BLaER1 (cell line): ENCODE results near the gene C11orf21.
A peak's percentile ranks its signal among the peaks of the same experiment; 100 is the strongest.

ENCODE experiments used
- H3K27ac ChIP-seq: shearing (Covaris generic); formaldehyde crosslinking; 2 replicates; pipeline ENCODE4 v1.8.1; 2022
- H3K27me3 ChIP-seq: shearing (Covaris generic); formaldehyde crosslinking; 2 replicates; pipeline ENCODE4 v1.8.1; 2022
- H3K36me3 ChIP-seq: shearing (Covaris generic); formaldehyde crosslinking; 2 replicates; pipeline ENCODE4 v1.8.1; 2022
- H3K4me1 ChIP-seq: shearing (Covaris generic); formaldehyde crosslinking; 2 replicates; pipeline ENCODE4 v1.8.1; 2022
- H3K4me2 ChIP-seq: shearing (Covaris generic); formaldehyde crosslinking; 2 replicates; pipeline ENCODE4 v1.8.1; 2022
- H3K4me3 ChIP-seq: shearing (Covaris generic); formaldehyde crosslinking; 2 replicates; pipeline ENCODE4 v1.8.1; 2022
- H3K9ac ChIP-seq: shearing (Covaris generic); formaldehyde crosslinking; 2 replicates; pipeline ENCODE4 v1.8.1; 2022
- H3K9me3 ChIP-seq: shearing (Covaris generic); formaldehyde crosslinking; 2 replicates; pipeline ENCODE4 v1.8.1; 2022
- H4K20me1 ChIP-seq: shearing (Covaris generic); formaldehyde crosslinking; 2 replicates; pipeline ENCODE4 v1.8.1; 2022
- Cebpa-rat ChIP-seq: shearing (Covaris generic); IDR thresholded peaks from 2 replicates; pipeline ENCODE4 v1.8.1; 2022

Gene C11orf21

GRCh38 chr11:2319791-2320472 lies 18.2 kb upstream of the C11orf21 start:
- no peak for TF ChIP-seq Cebpa-rat
- Histone ChIP-seq H3K9me3 (peaks cover 17% of the 10 kb centered on the region), H3K9ac (no peak overlapping the region), H4K20me1 (no peaks in the 10 kb centered on the region), H3K27me3 (no peaks in the 10 kb centered on the region), H3K36me3 (no peaks in the 10 kb centered on the region), H3K4me2 (no peak overlapping the region), H3K27ac (no peak overlapping the region), H3K4me1 (peaks cover 39% of the 10 kb centered on the region), H3K4me3 (no peak overlapping the region)

- peaks cover 17% of the 10 kb centered on the region for H3K9me3 ChIP-seq
- no peaks in the 10 kb centered on the region for H3K27me3 ChIP-seq
- no peak overlapping the region for H3K9ac ChIP-seq
- no peak overlapping the region for H3K4me3 ChIP-seq
- H3K27ac ChIP-seq = no peak overlapping the region
- TF ChIP-seq Cebpa-rat = no peak
- H4K20me1 ChIP-seq = no peaks in the 10 kb centered on the region
- no peak overlapping the region for H3K4me2 ChIP-seq
- no peaks in the 10 kb centered on the region for H3K36me3 ChIP-seq
- peaks cover 51% of the 10 kb centered on the region for H3K4me1 ChIP-seq
These were observed 17.0 kb upstream of the C11orf21 start for GRCh38 chr11:2318707-2319106.

GRCh38 chr11:2318123-2318522 lies 16.4 kb upstream of the C11orf21 start:
- no peaks in the 10 kb centered on the region for H3K27me3 ChIP-seq
- no peak overlapping the region for H3K27ac ChIP-seq
- H3K9ac ChIP-seq = no peak overlapping the region
- H3K36me3 ChIP-seq = no peaks in the 10 kb centered on the region
- no peaks in the 10 kb centered on the region for H4K20me1 ChIP-seq
- TF ChIP-seq Cebpa-rat = no peak
- H3K4me2 ChIP-seq = no peak overlapping the region
- H3K4me1 ChIP-seq = peaks cover 57% of the 10 kb centered on the region
- no peak overlapping the region for H3K4me3 ChIP-seq
- H3K9me3 ChIP-seq = peaks cover 16% of the 10 kb centered on the region

- Histone ChIP-seq H3K9me3 (peaks cover 10% of the 10 kb centered on the region), H3K27me3 (no peaks in the 10 kb centered on the region), H4K20me1 (no peaks in the 10 kb centered on the region), H3K4me1 (peaks cover 59% of the 10 kb centered on the region), H3K36me3 (no peaks in the 10 kb centered on the region), H3K27ac (peak overlapping the region; percentile 42; the same call in 1 of the 2 replicates), H3K4me2 (peak overlapping the region; percentile 98), H3K4me3 (no peak overlapping the region), H3K9ac (no peak overlapping the region)
- no peak for TF ChIP-seq Cebpa-rat
These were observed 15.8 kb upstream of the C11orf21 start for GRCh38 chr11:2317354-2318050.

GRCh38 chr11:2316963-2317244 lies 15.2 kb upstream of the C11orf21 start:
- peak overlapping the region; percentile 42 for H3K27ac ChIP-seq
- H3K36me3 ChIP-seq = no peaks in the 10 kb centered on the region
- TF ChIP-seq Cebpa-rat = no peak
- peaks cover 8% of the 10 kb centered on the region for H3K9me3 ChIP-seq
- H3K9ac ChIP-seq = no peak overlapping the region
- H4K20me1 ChIP-seq = no peaks in the 10 kb centered on the region
- no peaks in the 10 kb centered on the region for H3K27me3 ChIP-seq
- peaks cover 59% of the 10 kb centered on the region for H3K4me1 ChIP-seq
- peak overlapping the region; percentile 98 for H3K4me2 ChIP-seq
- peak overlapping the region; percentile 49; the same call in 1 of the 2 replicates for H3K4me3 ChIP-seq

GRCh38 chr11:2316169-2316962 lies 14.6 kb upstream of the C11orf21 start:
- H3K27me3 ChIP-seq = no peaks in the 10 kb centered on the region
- peaks cover 8% of the 10 kb centered on the region for H3K9me3 ChIP-seq
- TF ChIP-seq Cebpa-rat = no peak
- H4K20me1 ChIP-seq = no peaks in the 10 kb centered on the region
- peak overlapping the region; percentile 98 for H3K4me2 ChIP-seq
- H3K4me1 ChIP-seq = peaks cover 59% of the 10 kb centered on the region
- H3K4me3 ChIP-seq = peak overlapping the region; percentile 49
- H3K36me3 ChIP-seq = no peaks in the 10 kb centered on the region
- H3K27ac ChIP-seq = peak overlapping the region; percentile 89
- peak overlapping the region; percentile 70 for H3K9ac ChIP-seq

GRCh38 chr11:2315395-2316168 lies 13.9 kb upstream of the C11orf21 start:
- TF ChIP-seq Cebpa-rat = no peak
- Histone ChIP-seq H3K27ac (peak overlapping the region; percentile 89), H4K20me1 (no peaks in the 10 kb centered on the region), H3K36me3 (no peaks in the 10 kb centered on the region), H3K4me3 (peak overlapping the region; percentile 49), H3K4me2 (peak overlapping the region; percentile 98), H3K4me1 (peaks cover 55% of the 10 kb centered on the region), H3K27me3 (no peaks in the 10 kb centered on the region), H3K9ac (peak overlapping the region; percentile 70), H3K9me3 (peaks cover 8% of the 10 kb centered on the region)

- Histone ChIP-seq H3K27me3 (no peaks in the 10 kb centered on the region), H3K27ac (peak overlapping the region; percentile 89)
These were observed 13.0 kb upstream of the C11orf21 start for GRCh38 chr11:2314525-2315394.

GRCh38 chr11:2314136-2314524 lies 12.4 kb upstream of the C11orf21 start:
- Histone ChIP-seq H3K9ac (0 out of 2 replicates have a peak overlapping the region, but pooled peaks have one; percentile 51), H3K27me3 (no peaks in the 10 kb centered on the region), H3K4me1 (peaks cover 49% of the 10 kb centered on the region), H4K20me1 (no peaks in the 10 kb centered on the region), H3K4me3 (no peak overlapping the region), H3K9me3 (peaks cover 8% of the 10 kb centered on the region), H3K27ac (peak overlapping the region; percentile 73), H3K36me3 (no peaks in the 10 kb centered on the region), H3K4me2 (peak overlapping the region; percentile 98)
- no peak for TF ChIP-seq Cebpa-rat

More at GRCh38 chr11:2314525-2315394, 13.0 kb upstream of the C11orf21 start:
- Histone ChIP-seq H3K9ac (peak overlapping the region; percentile 70; the same call in 1 of the 2 replicates), H3K4me3 (no peak overlapping the region; the same call in 1 of the 2 replicates), H4K20me1 (no peaks in the 10 kb centered on the region), H3K9me3 (peaks cover 8% of the 10 kb centered on the region), H3K4me2 (peak overlapping the region; percentile 98), H3K4me1 (peaks cover 49% of the 10 kb centered on the region), H3K36me3 (no peaks in the 10 kb centered on the region)
- TF ChIP-seq Cebpa-rat = no peak
